Loucy (cell line): ENCODE results near the gene PYGM.

Source experiments
- CTCF ChIP-seq: fragments of 200-600 bp; sonication (generic); conservative IDR thresholded peaks from 2 replicates; pipeline ENCODE4 v1.5.1; 2014; ENCODE audit warnings: mild to moderate bottlenecking, antibody characterized with exemption, low read length
- EZH2phosphoT487 ChIP-seq: fragments of 200-600 bp; IDR thresholded peaks from 2 replicates; pipeline ENCODE4 v1.6.1; 2018; ENCODE audit warnings: antibody characterized with exemption, mild to moderate bottlenecking, moderate library complexity, borderline replicate concordance

GRCh38 chr11:64753019-64753379 lies 6.8 kb downstream of the PYGM start:
- no peak for TF ChIP-seq CTCF
- TF ChIP-seq EZH2phosphoT487 = no peak
